ENCODE measurements around the gene LAMTOR2.

The LAMTOR2 gene

DNA sequence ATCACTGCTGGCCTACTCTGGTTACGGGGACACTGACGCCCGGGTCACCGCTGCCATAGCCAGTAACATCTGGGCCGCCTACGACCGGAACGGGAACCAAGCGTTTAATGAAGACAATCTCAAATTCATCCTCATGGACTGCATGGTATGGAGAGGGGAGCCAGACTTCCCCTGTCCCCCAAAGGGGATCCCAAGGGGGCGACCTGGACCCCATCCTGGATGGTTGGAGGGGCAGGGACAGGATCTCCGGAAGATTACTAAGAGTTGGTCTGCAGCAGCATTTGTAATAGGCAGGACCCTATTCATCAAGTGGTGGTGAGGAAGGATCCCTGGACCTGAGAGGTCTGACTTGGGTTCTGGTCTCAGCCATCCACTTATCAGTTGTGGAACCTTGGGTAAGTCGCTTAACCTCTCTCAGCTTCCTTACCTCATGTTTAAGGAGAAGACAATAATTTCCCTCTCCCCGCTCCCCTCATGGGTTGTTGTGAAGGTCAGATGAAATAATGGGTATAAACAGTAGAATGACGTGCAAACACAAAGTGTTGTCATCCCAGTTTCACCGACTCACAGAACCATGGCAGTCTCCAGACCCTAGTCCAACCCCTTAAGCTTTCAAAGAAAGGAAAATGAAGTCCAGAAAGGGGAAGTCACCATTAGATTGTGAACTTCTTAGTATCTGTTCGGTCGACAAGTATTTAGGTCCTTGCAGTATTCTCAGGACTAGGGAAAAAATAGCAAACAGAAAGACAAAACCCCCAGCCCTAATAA, 883 bp downstream of the LAMTOR2 start:
- Histone ChIP-seq H3K4me2 (ENCODE audit: low read length) (peak overlapping the region; percentile 100), H2BK15ac (replicated peaks; ENCODE audit: low read depth) (no peak overlapping the region), H3K79me1 (ENCODE audit: low read length) (peaks cover 12% of the 10 kb centered on the region), H2AK5ac (ENCODE audit: low read length) (peak overlapping the region; percentile 88), H3K4me1 (ENCODE audit: control insufficient read depth, low read depth, low read length) (peaks cover 4% of the 10 kb centered on the region), H2BK5ac (ENCODE audit: low read length) (no peak overlapping the region), H3K27ac (ENCODE audit: low read depth, low read length) (peak overlapping the region; percentile 18), H3K23ac (ENCODE audit: low read length) (peak overlapping the region; percentile 1), H3K36me3 (ENCODE audit: control insufficient read depth, insufficient read depth, low read length) (no peaks in the 10 kb centered on the region), H2BK120ac (ENCODE audit: low read depth, low read length) (no peak overlapping the region), H4K8ac (ENCODE audit: low read depth, low read length) (no peak overlapping the region), H3K4me3 (ENCODE audit: low read length) (peak overlapping the region; percentile 61), H4K5ac (ENCODE audit: low read length) (no peak overlapping the region), H3K27me3 (ENCODE audit: insufficient read depth, low read length, poor library complexity) (no peaks in the 10 kb centered on the region), H3K9ac (ENCODE audit: low read length) (peak overlapping the region; percentile 97), H3K18ac (ENCODE audit: low read length) (no peak overlapping the region), H3K56ac (ENCODE audit: low read length) (peak overlapping the region; percentile 100), H3K79me2 (ENCODE audit: control insufficient read depth, insufficient read depth, low read length) (peaks cover 16% of the 10 kb centered on the region), H3K4ac (ENCODE audit: low read depth, low read length) (peak overlapping the region; percentile 18)
- WGBS (ENCODE audit: extremely low coverage, insufficient coverage, low lambda C conversion rate): no CpG with 5 or more reads among the region's 17 CpGs
- DNase-seq: no peak

DNA sequence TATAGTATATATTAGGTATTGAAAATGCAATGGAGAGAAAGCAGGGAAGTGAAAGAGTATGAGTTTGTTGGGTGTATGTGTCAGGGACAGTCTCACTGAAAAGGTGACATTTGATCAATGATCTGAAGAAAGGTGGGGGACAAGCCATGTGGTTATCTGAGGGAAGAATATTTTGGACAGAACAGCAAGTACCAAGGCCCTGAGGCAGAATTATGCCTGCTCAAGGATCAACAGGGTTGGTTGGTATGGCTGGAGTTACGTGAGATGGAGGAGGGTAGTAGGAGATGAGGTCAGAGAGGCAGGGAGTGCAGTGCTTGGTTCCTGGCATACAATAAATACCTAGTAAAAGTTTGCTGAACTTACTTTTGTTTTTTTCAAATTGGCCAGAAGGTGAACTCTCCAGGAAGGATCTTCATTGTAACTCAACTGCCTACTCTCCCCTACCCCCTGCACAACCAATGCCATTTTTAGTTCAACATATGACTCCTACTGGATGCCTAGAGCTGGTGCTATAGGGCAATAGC, 1.8 kb downstream of the LAMTOR2 start:
- DNase-seq: no peak
- Histone ChIP-seq H3K18ac (ENCODE audit: low read length) (no peak overlapping the region), H3K23ac (ENCODE audit: low read length) (no peak overlapping the region), H3K79me2 (ENCODE audit: control insufficient read depth, insufficient read depth, low read length) (peaks cover 16% of the 10 kb centered on the region), H3K4me1 (ENCODE audit: control insufficient read depth, low read depth, low read length) (peaks cover 4% of the 10 kb centered on the region), H2BK5ac (ENCODE audit: low read length) (no peak overlapping the region), H2AK5ac (ENCODE audit: low read length) (no peak overlapping the region), H3K56ac (ENCODE audit: low read length) (no peak overlapping the region), H4K5ac (ENCODE audit: low read length) (no peak overlapping the region), H3K4ac (ENCODE audit: low read depth, low read length) (no peak overlapping the region), H3K79me1 (ENCODE audit: low read length) (peaks cover 10% of the 10 kb centered on the region), H3K27me3 (ENCODE audit: insufficient read depth, low read length, poor library complexity) (no peaks in the 10 kb centered on the region), H3K27ac (ENCODE audit: low read depth, low read length) (no peak overlapping the region), H2BK15ac (replicated peaks; ENCODE audit: low read depth) (no peak overlapping the region), H4K8ac (ENCODE audit: low read depth, low read length) (no peak overlapping the region), H3K36me3 (ENCODE audit: control insufficient read depth, insufficient read depth, low read length) (no peaks in the 10 kb centered on the region), H2BK120ac (ENCODE audit: low read depth, low read length) (no peak overlapping the region), H3K4me3 (ENCODE audit: low read length) (no peak overlapping the region), H3K9ac (ENCODE audit: low read length) (no peak overlapping the region), H3K4me2 (ENCODE audit: low read length) (no peak overlapping the region)
- WGBS (ENCODE audit: extremely low coverage, insufficient coverage, low lambda C conversion rate): no CpG with 5 or more reads among the region's 1 CpG

DNA sequence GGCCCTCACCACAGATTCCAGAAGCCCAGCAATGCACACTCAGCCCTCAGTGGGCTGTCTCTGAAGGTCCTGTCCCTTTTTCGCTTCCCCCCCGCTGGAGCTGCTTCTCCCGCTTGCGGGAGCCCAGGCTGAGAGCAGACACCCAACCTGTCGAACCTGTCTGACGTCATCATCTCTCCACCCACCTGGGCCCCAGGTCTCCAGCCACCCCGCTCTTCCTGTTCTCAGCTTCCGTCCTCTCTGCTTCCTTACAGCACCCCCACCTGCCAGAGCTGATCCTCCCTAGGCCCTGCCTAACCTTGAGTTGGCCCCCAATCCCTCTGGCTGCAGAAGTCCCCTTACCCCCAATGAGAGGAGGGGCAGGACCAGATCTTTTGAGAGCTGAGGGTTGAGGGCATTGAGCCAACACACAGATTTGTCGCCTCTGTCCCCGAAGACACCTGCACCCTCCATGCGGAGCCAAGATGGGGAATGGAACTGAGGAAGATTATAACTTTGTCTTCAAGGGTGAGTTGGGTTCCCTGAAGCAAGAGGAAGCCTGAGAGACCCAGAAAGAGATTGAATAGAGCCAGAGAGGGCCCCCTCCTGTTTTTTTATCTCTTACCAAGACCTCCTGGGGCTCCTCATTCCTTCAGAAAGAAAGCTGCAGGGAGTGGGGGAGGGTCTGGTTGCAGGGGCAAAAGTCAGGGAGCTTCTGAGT, 6.5 kb downstream of the LAMTOR2 start, which contains the start of gene RAB25:
RAB25 (plus strand) TSS at position 224 of the 700 bp plus-strand sequence; CDS start at position 465, 241 bp downstream.
- no peak within 1 kb of the TSS for H2AK5ac ChIP-seq (ENCODE audit: low read length)
- H3K56ac ChIP-seq (ENCODE audit: low read length): peak within 1 kb of the TSS; percentile 86
- WGBS (ENCODE audit: extremely low coverage, insufficient coverage, low lambda C conversion rate): no CpG with 5 or more reads among the region's 11 CpGs

GRCh38 chr1:156062189-156062588, 7.6 kb downstream of the LAMTOR2 start:
- Histone ChIP-seq H2AK5ac (ENCODE audit: low read length) (peak overlapping the region; percentile 75), H3K18ac (ENCODE audit: low read length) (peak overlapping the region; percentile 64), H3K79me2 (ENCODE audit: control insufficient read depth, insufficient read depth, low read length) (peaks cover 3% of the 10 kb centered on the region), H2BK120ac (ENCODE audit: low read depth, low read length) (no peak overlapping the region), H3K4ac (ENCODE audit: low read depth, low read length) (no peak overlapping the region), H3K4me2 (ENCODE audit: low read length) (no peak overlapping the region), H4K8ac (ENCODE audit: low read depth, low read length) (no peak overlapping the region), H3K4me1 (ENCODE audit: control insufficient read depth, low read depth, low read length) (peaks cover 5% of the 10 kb centered on the region), H3K4me3 (ENCODE audit: low read length) (no peak overlapping the region), H3K36me3 (ENCODE audit: control insufficient read depth, insufficient read depth, low read length) (no peaks in the 10 kb centered on the region), H2BK15ac (replicated peaks; ENCODE audit: low read depth) (peak overlapping the region; percentile 76), H4K5ac (ENCODE audit: low read length) (no peak overlapping the region), H3K56ac (ENCODE audit: low read length) (peak overlapping the region; percentile 73), H3K23ac (ENCODE audit: low read length) (peak overlapping the region; percentile 56), H3K27ac (ENCODE audit: low read depth, low read length) (peak overlapping the region; percentile 22), H3K9ac (ENCODE audit: low read length) (peak overlapping the region; percentile 3), H2BK5ac (ENCODE audit: low read length) (peak overlapping the region; percentile 43), H3K79me1 (ENCODE audit: low read length) (peaks cover under 1% of the 10 kb centered on the region), H3K27me3 (ENCODE audit: insufficient read depth, low read length, poor library complexity) (no peaks in the 10 kb centered on the region)
- DNase-seq: no peak
- no CpG with 5 or more reads among the region's 3 CpGs for WGBS (ENCODE audit: extremely low coverage, insufficient coverage, low lambda C conversion rate)

More for the DNA sequence above, 6.5 kb downstream of the LAMTOR2 start, which contains the start of gene RAB25:
- H3K79me2 ChIP-seq (ENCODE audit: control insufficient read depth, insufficient read depth, low read length): peaks cover 3% of the 10 kb centered on the region
- peak within 1 kb of the TSS; percentile 68 for H3K9ac ChIP-seq (ENCODE audit: low read length)
- peak; percentile 93 for DNase-seq
- peak within 1 kb of the TSS; percentile 76 for H3K27ac ChIP-seq (ENCODE audit: low read depth, low read length)
- H3K4ac ChIP-seq (ENCODE audit: low read depth, low read length): peak within 1 kb of the TSS; percentile 58
- no peak within 1 kb of the TSS for H4K8ac ChIP-seq (ENCODE audit: low read depth, low read length)
- no peak within 1 kb of the TSS for H2BK120ac ChIP-seq (ENCODE audit: low read depth, low read length)
- no peaks in the 10 kb centered on the region for H3K79me1 ChIP-seq (ENCODE audit: low read length)
- H3K4me3 ChIP-seq (ENCODE audit: low read length): peak within 1 kb of the TSS; percentile 2
- no peak within 1 kb of the TSS for H4K5ac ChIP-seq (ENCODE audit: low read length)
- peak within 1 kb of the TSS; percentile 64 for H3K18ac ChIP-seq (ENCODE audit: low read length)
- no peaks in the 10 kb centered on the region for H3K27me3 ChIP-seq (ENCODE audit: insufficient read depth, low read length, poor library complexity)
- H3K23ac ChIP-seq (ENCODE audit: low read length): peak within 1 kb of the TSS; percentile 94
- H2BK15ac ChIP-seq (replicated peaks; ENCODE audit: low read depth): peak within 1 kb of the TSS; percentile 76
- no peaks in the 10 kb centered on the region for H3K36me3 ChIP-seq (ENCODE audit: control insufficient read depth, insufficient read depth, low read length)
- H2BK5ac ChIP-seq (ENCODE audit: low read length): peak within 1 kb of the TSS; percentile 87
- H3K4me1 ChIP-seq (ENCODE audit: control insufficient read depth, low read depth, low read length): peaks cover 5% of the 10 kb centered on the region
- H3K4me2 ChIP-seq (ENCODE audit: low read length): peak within 1 kb of the TSS; percentile 65

DNA sequence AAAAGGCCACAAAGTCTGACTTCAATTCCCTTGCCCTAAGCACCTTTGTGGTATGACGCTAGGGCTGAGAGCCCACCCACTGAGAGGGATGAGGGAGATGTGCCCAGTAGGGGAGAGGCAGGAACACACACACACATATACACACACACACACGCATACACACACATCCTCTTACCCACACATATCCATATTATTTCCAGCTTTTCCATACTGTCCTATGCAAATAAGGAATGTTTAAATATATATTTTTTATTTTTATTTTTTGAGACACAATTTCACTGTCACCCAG, 9.4 kb downstream of the LAMTOR2 start:
- DNase-seq: no peak
- H3K56ac ChIP-seq (ENCODE audit: low read length): no peak overlapping the region
- H3K23ac ChIP-seq (ENCODE audit: low read length): no peak overlapping the region
- H3K4me1 ChIP-seq (ENCODE audit: control insufficient read depth, low read depth, low read length): peaks cover 5% of the 10 kb centered on the region
- H3K18ac ChIP-seq (ENCODE audit: low read length): no peak overlapping the region
- no peak overlapping the region for H2BK15ac ChIP-seq (replicated peaks; ENCODE audit: low read depth)
- H3K9ac ChIP-seq (ENCODE audit: low read length): no peak overlapping the region
- no peak overlapping the region for H4K5ac ChIP-seq (ENCODE audit: low read length)
- peaks cover 3% of the 10 kb centered on the region for H3K79me2 ChIP-seq (ENCODE audit: control insufficient read depth, insufficient read depth, low read length)
- no CpG with 5 or more reads among the region's 2 CpGs for WGBS (ENCODE audit: extremely low coverage, insufficient coverage, low lambda C conversion rate)
- H2BK5ac ChIP-seq (ENCODE audit: low read length): no peak overlapping the region
- peaks cover 2% of the 10 kb centered on the region for H3K79me1 ChIP-seq (ENCODE audit: low read length)
- H2AK5ac ChIP-seq (ENCODE audit: low read length): no peak overlapping the region
- H4K8ac ChIP-seq (ENCODE audit: low read depth, low read length): no peak overlapping the region
- H2BK120ac ChIP-seq (ENCODE audit: low read depth, low read length): no peak overlapping the region
- no peaks in the 10 kb centered on the region for H3K27me3 ChIP-seq (ENCODE audit: insufficient read depth, low read length, poor library complexity)
- H3K4ac ChIP-seq (ENCODE audit: low read depth, low read length): no peak overlapping the region
- no peak overlapping the region for H3K4me3 ChIP-seq (ENCODE audit: low read length)
- H3K27ac ChIP-seq (ENCODE audit: low read depth, low read length): no peak overlapping the region
- H3K4me2 ChIP-seq (ENCODE audit: low read length): no peak overlapping the region
- H3K36me3 ChIP-seq (ENCODE audit: control insufficient read depth, insufficient read depth, low read length): no peaks in the 10 kb centered on the region

Measured in mesendoderm (in vitro differentiated cells).